GM19328 (cell line): Measurements from ENCODE around the gene PTGER4.
"Not testable (repeated sequence)": the region's sequence is repeated elsewhere in the genome, so short reads cannot be mapped to it uniquely, and the experiment has no call there.

Source experiments
- ATAC-seq: cut with Tn5 transposase; IDR thresholded peaks from one replicate; pipeline ENCODE4 v1.9.1; 2021; ENCODE audit warnings: mild to moderate bottlenecking, moderate library complexity; ENCODE audit not compliant: unreplicated experiment

Gene PTGER4

DNA sequence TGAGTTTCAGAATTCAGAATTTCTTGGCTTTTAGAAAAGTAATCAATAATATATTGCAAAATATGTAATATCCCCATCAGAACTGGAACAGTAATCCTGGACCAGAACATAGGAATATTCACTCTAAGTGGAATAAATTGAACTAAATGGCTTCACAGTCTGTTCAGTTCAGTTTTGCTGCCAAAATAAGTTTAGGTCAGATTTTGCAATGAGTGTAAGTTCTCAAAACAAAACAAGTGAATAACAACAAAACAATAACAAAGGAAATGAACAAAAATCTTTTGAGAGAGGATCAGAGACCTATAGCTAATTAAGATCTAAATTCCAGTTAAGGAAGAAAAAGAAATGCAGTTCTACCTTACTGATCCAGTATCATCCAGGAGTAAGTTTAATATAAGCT lies 9.3 kb downstream of the PTGER4 start:
- no peak for ATAC-seq

DNA sequence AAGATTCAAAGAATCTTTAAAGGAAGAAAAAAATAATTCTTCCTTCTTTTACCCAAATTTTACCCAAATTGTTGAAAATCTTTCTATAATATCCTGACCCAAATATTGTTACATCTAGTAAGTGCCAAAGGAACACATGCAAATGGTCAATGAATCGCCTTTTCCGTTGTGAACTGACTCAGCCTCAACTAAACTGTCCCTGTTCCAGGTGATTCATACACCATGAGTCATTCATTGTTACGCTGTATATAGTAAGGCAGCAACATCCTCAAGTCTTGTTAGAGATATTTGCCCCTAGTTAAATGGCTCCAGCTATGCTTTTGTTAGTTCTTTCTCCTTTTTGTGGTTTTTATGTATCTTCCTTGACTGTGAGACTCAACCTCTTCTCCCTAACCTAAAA lies 9.7 kb downstream of the PTGER4 start:
- ATAC-seq, result no peak

DNA sequence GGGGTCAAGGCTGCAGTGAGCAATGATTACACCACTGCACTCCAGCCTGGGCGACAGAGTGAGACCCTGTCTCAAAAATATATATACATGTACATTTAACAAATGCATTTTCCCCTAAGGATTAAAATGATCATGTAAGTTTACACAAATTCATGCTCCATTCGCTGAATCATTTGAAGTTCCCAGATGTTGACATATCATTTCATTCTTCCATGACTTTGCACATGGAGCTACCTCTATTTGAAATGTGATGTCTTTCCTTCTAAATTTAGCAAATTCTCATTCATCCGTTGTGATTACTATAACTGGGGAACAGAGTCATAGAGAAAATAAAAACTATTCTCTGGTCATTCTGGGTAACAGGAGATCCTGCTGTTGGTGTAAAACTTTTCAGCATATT lies 10.6 kb downstream of the PTGER4 start:
- ATAC-seq, result no peak

DNA sequence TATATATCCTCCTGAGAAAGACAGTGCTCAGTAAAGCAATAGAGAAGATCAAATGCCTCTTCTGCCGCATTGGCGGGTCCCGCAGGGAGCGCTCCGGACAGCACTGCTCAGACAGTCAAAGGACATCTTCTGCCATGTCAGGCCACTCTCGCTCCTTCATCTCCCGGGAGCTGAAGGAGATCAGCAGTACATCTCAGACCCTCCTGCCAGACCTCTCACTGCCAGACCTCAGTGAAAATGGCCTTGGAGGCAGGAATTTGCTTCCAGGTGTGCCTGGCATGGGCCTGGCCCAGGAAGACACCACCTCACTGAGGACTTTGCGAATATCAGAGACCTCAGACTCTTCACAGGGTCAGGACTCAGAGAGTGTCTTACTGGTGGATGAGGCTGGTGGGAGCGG lies 12.2 kb downstream of the PTGER4 start:
- ATAC-seq, result no peak

DNA sequence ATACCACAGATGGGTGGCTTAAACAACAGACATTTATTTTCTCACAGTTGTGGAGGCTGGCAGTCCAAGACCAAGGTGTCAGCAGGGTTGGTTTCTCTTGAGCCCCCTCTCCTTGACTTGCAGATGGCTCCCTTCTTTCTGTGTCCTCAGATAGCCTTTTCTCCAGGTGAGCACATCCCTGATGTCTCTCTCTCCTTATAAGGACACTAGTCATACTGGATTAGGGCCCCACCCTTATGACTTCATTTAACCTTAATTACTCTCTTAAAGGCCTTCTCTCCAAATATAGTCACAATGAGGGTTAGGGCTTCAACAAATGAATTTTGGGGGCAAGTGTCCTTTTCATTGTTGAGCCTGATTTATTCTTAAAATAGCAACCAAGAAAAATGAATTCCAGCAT lies 14.7 kb downstream of the PTGER4 start:
- ATAC-seq, result no peak

DNA sequence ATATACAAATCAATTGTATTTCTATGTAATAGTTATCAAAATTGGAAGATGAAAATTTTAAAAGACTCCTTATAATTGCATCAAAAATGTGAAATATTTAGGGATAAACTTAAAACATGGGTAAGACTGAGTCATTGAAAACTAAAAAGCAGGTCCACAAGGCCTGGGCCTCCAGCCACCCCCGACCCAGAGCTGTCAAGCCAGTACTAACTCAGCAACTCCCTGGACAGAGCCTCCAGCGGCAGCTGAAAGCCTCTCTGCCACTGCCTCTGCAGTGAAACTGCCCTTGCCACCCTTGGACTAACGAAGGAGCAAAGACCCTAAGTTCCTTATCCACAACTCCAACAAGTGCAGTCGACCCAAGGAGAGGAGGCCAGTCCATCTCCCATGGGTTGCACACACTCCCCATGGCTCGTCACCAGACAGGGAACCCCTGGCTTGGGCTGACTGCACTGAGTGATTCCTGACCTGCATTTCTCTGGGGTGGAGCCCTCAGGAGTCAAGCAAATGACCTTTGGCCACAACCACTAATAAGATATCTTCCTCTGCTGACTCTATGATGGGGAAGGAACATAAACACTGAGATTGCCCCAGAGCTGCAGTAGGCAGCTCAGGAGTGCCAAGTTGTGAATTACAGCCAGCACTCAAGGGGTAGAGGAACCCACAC lies 20.5 kb downstream of the PTGER4 start:
- ATAC-seq, result no peak

DNA sequence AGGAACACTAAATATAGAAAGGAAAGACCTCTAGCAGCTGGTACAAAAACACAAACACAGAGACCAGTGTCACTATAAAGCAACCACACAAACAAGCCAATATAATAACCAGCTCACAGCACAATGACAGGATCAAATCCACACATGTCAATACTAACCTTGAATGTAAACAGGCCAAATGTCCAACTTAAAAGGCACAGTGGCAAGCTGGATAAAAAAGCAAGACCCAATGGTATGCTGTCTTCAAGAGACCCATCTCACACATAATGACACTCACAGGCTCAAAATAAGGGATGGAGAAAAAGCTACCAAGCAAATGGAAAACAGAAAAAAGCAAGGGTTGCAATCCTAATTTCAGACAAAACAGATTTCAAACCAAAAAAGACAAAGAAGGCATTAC lies 22.3 kb downstream of the PTGER4 start:
- not testable (repeated sequence) for ATAC-seq

DNA sequence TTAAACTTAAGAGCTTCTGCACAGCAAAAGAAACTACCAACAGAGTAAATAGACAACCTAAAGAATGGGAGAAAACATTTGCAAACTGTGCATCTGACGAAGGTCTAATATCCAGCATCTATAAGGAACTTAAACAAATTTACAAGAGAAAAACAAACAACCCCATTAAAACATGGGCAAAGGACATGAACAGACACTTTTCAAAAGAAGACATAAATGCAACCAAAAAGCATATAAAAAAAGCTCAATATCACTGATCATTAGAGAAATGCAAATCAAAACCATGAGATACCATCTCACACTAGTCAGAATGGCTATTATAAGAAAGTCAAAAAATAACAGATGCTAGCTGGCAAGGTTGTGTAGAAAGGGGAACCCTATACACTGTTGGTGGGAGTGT lies 25.8 kb downstream of the PTGER4 start:
- not testable (repeated sequence) for ATAC-seq

DNA sequence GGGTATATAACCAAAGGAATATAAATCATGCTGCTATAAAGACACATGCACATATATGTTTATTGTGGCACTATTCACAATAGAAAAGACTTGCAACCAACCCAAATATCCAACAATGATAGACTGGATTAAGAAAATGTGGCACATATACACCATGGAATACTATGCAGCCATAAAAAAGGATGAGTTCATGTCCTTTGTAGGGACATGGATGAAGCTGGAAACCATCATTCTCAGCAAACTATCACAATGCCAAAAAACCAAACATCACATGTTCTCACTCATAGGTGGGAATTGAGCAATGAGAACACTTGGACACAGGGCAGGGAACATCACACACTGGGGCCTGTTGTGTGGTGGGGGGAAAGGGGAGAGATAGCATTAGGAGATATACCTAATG lies 30.9 kb downstream of the PTGER4 start:
- ATAC-seq, result not testable (repeated sequence)

DNA sequence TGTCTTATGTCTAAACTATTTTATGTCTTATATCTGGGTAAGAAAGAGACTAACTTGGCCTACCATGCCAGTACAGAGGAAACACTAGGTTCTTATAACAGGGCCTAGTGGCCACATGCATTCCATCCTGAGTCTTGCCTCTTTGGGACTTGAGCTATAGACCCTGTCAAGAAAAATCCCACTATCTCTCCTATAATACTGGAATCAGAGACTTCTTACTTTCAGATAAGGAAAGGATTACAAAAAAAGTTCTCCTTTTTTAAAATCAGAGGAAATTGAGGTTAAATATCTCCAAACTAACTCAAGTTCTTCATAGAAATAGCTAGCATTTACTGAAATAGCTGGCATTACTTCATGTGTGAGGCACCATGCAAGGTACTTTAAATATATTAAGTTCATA lies 34.3 kb downstream of the PTGER4 start:
- ATAC-seq, result no peak

DNA sequence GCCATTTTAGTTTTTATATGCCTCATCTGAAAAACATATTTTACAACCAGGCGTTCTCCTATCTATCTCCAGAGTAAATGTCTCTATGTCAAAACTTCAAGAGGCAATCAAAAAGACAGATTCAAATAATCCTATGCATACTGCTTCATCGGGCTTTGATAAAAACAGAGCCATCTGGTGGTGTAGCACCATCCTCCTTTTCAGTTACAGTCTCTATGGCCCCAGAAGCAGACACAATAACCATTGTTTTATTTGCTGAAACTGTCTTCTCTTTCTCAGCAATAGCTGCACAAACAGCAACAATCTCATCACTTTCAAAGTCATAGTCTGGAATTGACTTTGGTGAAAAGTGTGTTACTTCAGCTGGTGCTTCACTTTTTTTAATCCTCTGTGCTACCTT lies 36.3 kb downstream of the PTGER4 start:
- ATAC-seq, result no peak

DNA sequence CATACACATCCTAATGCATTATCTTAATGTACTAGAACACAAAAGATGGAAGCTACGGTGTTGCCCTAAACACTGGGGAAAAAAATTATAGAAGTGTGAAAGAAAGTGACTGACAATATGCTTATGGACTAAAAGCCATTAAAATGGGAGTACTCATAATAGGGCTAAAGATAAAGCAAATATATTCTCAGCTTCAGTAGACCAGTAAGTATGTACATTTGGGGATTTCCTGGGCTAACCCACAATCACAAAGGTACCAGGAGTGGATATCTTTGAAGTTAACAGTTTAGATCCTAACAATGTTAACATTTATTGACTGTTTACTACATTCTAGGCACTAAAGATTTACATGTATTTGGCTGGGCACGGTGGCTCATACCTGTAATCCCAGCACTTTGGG lies 36.9 kb downstream of the PTGER4 start:
- ATAC-seq, result no peak

DNA sequence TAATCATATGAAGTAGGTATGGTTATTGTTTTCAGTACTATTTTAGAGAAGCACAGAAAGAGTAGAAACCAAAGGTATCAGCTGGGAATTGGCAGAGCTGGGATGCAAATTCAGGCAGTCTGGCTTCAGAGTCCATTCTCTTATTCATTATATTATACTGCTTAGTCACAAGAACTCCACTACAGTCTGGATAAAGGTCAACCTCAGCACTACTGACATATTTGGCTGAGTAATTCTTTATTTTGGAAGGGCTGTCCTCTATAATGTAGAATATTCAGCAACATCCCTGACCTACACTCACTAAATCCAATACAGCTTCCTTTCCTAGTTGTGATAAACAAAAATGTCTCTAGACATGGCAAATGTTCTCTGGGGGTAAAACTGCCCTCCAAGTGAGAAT lies 37.6 kb downstream of the PTGER4 start:
- no peak for ATAC-seq

DNA sequence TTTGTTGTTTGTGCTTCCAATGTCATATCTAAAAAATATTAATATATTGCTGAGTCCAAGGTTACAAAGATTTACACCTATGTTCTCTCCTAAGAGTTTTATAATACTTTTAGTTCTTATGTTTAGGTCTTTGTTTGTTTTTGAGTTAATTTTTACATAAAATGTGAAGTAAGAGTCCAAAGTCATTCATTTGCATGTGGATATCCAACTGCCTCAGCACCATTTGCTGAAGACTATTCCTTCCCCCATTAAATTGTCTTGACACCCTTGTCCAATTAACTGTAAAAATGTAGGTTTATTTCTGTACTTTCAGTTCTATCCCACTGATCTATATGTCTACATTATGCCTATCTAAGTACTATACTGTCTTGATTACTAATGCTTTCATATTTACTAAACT lies 40.4 kb downstream of the PTGER4 start:
- no peak for ATAC-seq

DNA sequence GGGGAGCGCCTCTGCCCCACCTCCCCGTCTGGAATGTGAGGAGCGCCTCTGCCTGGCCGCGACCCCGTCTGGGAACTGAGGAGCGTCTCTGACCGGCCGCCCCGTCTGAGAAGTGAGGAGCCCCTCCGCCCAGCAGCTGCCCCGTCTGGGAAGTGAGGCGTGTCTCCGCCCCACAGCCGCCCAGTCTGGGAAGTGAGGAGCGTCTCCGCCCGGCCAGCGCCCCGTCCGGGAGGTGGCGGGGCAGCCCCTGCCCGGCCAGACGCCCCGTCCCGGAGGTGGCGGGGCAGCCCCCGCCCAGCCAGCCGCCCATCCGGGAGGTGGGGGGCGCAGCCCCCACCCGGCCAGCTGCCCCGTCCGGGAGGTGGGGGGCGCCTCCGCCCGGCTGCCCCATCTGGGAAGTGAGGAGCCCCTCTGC lies 42.8 kb downstream of the PTGER4 start:
- ATAC-seq, result not testable (repeated sequence)

DNA sequence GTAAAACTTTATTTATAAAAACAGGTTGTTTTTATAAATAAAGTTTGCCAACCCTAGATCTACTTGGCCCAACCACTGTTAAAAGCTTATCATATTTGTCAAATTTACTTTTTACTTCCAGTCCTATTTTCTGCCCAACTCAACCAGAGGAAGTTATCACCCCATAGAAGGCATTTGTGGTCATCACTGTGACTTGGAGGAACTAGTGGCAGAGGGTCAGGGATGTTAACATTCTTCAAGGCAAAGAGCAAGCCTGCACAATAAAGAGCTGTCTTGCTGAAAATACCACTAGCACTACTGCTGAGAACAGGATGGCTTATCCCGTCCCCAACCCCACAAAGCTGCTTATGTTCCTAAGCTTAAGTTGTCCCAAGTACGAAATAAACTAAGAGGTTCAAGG lies 53.7 kb downstream of the PTGER4 start:
- no peak for ATAC-seq

DNA sequence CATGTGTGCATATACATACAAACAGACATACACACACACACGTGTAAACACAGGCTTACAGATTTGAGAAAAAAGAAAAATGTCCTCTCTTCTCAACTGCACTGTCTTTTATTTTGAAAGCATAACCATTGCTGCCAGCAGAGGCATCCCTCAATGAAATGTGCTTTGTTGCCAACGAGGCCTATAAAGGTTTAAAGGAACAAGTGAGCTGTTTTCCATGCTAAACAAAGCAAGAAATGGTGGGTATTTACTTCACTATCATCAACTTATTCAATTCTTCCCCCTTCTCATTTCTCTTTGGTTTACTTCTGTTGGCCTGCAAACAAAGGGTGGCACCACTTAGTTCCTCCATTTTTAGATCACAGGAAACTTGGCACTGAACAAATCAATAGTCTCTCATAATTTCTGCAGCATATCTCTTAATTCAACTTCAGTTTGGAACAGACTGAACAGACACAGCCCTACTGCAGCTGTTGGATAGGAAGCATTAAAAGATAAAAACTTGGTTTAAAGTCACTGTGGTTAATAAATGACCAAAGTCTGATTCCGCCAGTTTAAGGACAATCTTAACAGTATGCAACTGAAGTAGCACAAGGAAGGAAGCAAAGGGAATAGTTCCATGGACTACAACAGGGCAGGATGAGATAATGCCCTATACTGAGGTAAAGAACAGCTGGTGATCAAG lies 54.3 kb downstream of the PTGER4 start:
- no peak for ATAC-seq

DNA sequence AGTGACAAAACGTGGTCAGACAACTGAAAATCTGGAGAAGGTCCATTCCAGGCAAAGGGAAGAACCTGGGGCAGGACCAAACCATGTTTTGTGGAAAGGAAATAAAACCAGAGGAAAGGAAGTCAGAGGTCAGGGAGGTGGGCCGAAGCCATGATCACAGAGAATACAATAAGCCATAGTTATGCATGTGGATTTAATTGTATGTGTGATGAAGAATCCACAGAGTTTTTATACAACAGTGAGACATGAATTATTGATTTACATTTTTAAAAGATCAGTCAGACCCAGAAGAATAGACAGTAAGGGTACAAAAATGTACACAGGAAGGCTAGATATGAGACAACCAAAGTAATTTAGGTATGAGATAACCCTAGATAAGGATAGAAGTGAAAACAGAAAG lies 55.3 kb downstream of the PTGER4 start:
- no peak for ATAC-seq

DNA sequence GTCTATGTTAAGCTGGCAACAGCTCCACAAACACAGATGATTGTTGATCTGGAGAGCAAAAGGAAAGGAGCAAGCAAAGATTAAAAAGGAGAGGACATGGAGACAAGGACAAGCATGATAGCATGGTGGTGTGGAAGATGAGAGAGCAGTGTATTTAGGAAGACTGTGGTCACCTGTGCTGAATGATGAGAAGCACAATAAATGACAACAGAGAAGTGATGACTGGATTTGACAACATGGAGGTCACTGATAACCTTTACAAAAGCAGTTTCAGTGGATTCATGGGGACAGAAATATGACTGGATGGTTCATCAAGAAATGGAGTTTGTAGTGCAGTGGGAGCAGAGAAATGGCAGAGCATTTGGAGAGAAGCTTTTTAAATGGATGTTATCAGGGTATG lies 55.9 kb downstream of the PTGER4 start:
- ATAC-seq, result no peak

DNA sequence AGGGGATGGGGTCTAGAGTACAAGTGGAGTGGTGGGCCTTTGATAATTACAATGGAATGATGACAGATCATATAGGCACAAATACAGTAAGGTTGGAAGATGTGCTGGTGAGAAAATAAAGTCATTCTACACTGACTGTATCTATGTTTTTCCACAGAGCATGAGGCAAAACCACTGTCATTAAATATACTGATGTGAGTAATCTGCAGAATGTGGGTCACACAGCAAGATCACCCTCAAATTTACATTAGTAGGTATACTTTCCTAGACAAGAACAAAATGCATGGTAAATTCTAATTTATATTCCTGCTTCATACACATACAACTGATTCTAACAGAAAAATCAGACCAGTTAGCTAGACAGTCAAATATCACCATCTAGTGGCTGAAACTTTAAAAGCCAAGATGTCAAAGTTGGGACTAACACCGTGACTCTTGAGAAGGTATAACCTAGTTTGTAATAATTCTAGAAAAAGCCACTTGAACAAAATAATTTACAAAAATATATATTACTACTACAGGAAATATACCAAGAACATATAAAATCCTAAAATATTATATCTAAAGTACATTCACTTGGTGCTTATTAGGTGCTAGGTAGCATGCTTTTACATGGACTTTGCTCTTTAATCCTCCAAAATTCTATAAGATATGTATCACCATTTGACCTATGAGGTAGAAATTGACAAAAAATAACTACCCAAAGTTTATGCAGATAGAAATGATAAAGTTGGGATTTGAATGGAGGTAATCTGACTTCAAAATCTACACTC lies 56.6 kb downstream of the PTGER4 start:
- peak; percentile 73 for ATAC-seq

DNA sequence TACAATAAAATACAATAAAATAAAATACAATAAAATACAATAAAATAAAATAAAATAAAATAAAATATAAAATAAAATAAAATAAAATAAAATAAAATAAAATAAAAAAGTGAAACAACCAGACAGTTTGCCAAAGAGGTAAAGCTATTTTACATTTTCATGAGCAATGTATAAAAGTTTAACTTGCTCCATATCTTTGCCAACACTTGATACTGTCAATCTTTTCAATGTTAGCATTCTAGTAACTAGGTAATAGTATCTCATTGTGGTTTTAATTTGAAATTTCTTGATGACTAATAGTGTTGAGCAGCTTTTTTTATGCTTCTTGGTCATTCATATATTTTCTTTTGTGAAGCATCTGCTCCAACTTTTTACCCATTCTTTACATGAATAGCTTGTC lies 58.8 kb downstream of the PTGER4 start:
- no peak for ATAC-seq
